Activated CD4-positive, alpha-beta T cell treated with anti-CD3 and anti-CD28 coated beads for 24 hours (primary cell): ENCODE results near the gene FITM1.

Source experiments
- DNase-seq, 2 donors: peaks; one replicate each; pipeline ENCODE4 v3.0.0-alpha.2; 2020; ENCODE audit warnings: low read depth in 2 of 2

The FITM1 gene

GRCh38 chr14:24119691-24120090 is 10.8 kb upstream of the FITM1 start:
- DNase-seq = no peak

GRCh38 chr14:24121210-24121609 is 9.2 kb upstream of the FITM1 start:
- DNase-seq = no peak

GRCh38 chr14:24122416-24122815 is 8.0 kb upstream of the FITM1 start:
- no peak for DNase-seq

- DNase-seq = no peak
Measured at GRCh38 chr14:24122898-24123297, 7.6 kb upstream of the FITM1 start.

GRCh38 chr14:24123424-24124417 is 6.7 kb upstream of the FITM1 start:
- no peak for DNase-seq

- no peak for DNase-seq
Measured at GRCh38 chr14:24126939-24127338, 3.5 kb upstream of the FITM1 start.

GRCh38 chr14:24127673-24128072 is 2.8 kb upstream of the FITM1 start:
- DNase-seq = no peak

GRCh38 chr14:24129410-24129998 is 955 bp upstream of the FITM1 start:
- no peak for DNase-seq

- no peak for DNase-seq
Measured at GRCh38 chr14:24130717-24131548, 474 bp downstream of the FITM1 start.

GRCh38 chr14:24131549-24131966 is 1.1 kb downstream of the FITM1 start:
- no peak for DNase-seq

- DNase-seq = no peak
Measured at GRCh38 chr14:24132061-24132685, 1.7 kb downstream of the FITM1 start.

- DNase-seq = no peak
Measured at GRCh38 chr14:24132976-24133375, 2.5 kb downstream of the FITM1 start.

- no peak for DNase-seq
Measured at GRCh38 chr14:24133735-24134134, 3.3 kb downstream of the FITM1 start.

GRCh38 chr14:24135584-24135833 is 5.0 kb downstream of the FITM1 start:
- no peak for DNase-seq

- DNase-seq = peak; percentile 87 to 93
Measured at GRCh38 chr14:24135834-24136683, 5.6 kb downstream of the FITM1 start, which contains the start of gene PSME1. TSS of gene PSME1 (plus strand) at chr14:24136194. CDS start at chr14:24136263, 69 bp downstream.

GRCh38 chr14:24136684-24137528 is 6.4 kb downstream of the FITM1 start:
- no peak for DNase-seq

- DNase-seq = no peak
Measured at GRCh38 chr14:24137529-24138395, 7.3 kb downstream of the FITM1 start.

GRCh38 chr14:24138396-24139271 is 8.2 kb downstream of the FITM1 start:
- no peak for DNase-seq
